Glomerular endothelial cell (primary cell): ENCODE measurements around the gene MRPL42. TPM values are rescaled to one million over a fixed set of nuclear protein-coding genes. Genes with fewer than 3 reads are reported as not detected.
"Not testable (repeated sequence)": the region's sequence is repeated elsewhere in the genome, so short reads cannot be mapped to it uniquely, and the experiment has no call there.

Experiments used
- DNase-seq: peaks from one replicate; pipeline ENCODE4 v3.0.0-alpha.2; 2011; ENCODE audit warnings: low read depth, low spot score; ENCODE audit errors: extremely low read depth
- total RNA-seq: library from RNA; depleted of rRNA; stranded (reverse); fragments of >200 nt; gene quantifications from 2 replicates; pipeline ENCODE4 v1.2.3, GENCODE V29; 2015

Gene MRPL42
- total RNA-seq, 1 donor from 2014 or later = 48.9 TPM

- DNase-seq = no peak
Observed at GRCh38 chr12:93443576-93443975, 23.7 kb upstream of the MRPL42 start.

- no peak for DNase-seq
Observed at GRCh38 chr12:93447555-93448290, 19.6 kb upstream of the MRPL42 start.

- DNase-seq = no peak
Observed at GRCh38 chr12:93448796-93449195, 18.5 kb upstream of the MRPL42 start.

GRCh38 chr12:93449277-93449676 lies 18.0 kb upstream of the MRPL42 start:
- no peak for DNase-seq

- no peak for DNase-seq
Observed at GRCh38 chr12:93451423-93452158, 15.7 kb upstream of the MRPL42 start.

- DNase-seq = no peak
Observed at GRCh38 chr12:93453633-93454032, 13.7 kb upstream of the MRPL42 start.

GRCh38 chr12:93456077-93456476 lies 11.2 kb upstream of the MRPL42 start:
- no peak for DNase-seq

GRCh38 chr12:93459097-93459496 lies 8.2 kb upstream of the MRPL42 start:
- no peak for DNase-seq

- DNase-seq = no peak
Observed at GRCh38 chr12:93460003-93460402, 7.3 kb upstream of the MRPL42 start.

GRCh38 chr12:93460902-93461301 lies 6.4 kb upstream of the MRPL42 start:
- no peak for DNase-seq

GRCh38 chr12:93461503-93461902 lies 5.8 kb upstream of the MRPL42 start:
- no peak for DNase-seq

GRCh38 chr12:93465841-93466240 lies 1.5 kb upstream of the MRPL42 start:
- no peak for DNase-seq

GRCh38 chr12:93466625-93467350 lies 526 bp upstream of the MRPL42 start:
- no peak for DNase-seq

- DNase-seq = peak; percentile 12
Observed at GRCh38 chr12:93468008-93468371, 676 bp downstream of the MRPL42 start.

- no peak for DNase-seq
Observed at GRCh38 chr12:93469386-93469785, 2.1 kb downstream of the MRPL42 start.

- no peak for DNase-seq
Observed at GRCh38 chr12:93476555-93476954, 9.2 kb downstream of the MRPL42 start.

- no peak for DNase-seq
Observed at GRCh38 chr12:93482721-93483120, 15.4 kb downstream of the MRPL42 start.

- DNase-seq = no peak
Observed at GRCh38 chr12:93483151-93483807, 16.0 kb downstream of the MRPL42 start.

- no peak for DNase-seq
Observed at GRCh38 chr12:93484315-93484981, 17.1 kb downstream of the MRPL42 start.

- not testable (repeated sequence) for DNase-seq
Observed at GRCh38 chr12:93492808-93493207, 25.5 kb downstream of the MRPL42 start.

- DNase-seq = no peak
Observed at GRCh38 chr12:93494096-93494495, 26.8 kb downstream of the MRPL42 start.
